Activated CD8-positive, alpha-beta memory T cell treated with anti-CD3 and anti-CD28 coated beads, Interleukin-2, amount 50 U/mL, for 1 hour (primary cell): ENCODE results near the gene NEK7.
"Not testable (repeated sequence)": the region's sequence is repeated elsewhere in the genome, so short reads cannot be mapped to it uniquely, and the experiment has no call there.

Experiments
- DNase-seq: peaks from one replicate; pipeline ENCODE4 v3.0.0-alpha.2; 2020; ENCODE audit errors: extremely low read depth

Gene NEK7

GRCh38 chr1:198290089-198290683 is 133.4 kb downstream of the NEK7 start:
- no peak for DNase-seq

GRCh38 chr1:198291036-198291435 is 134.2 kb downstream of the NEK7 start:
- no peak for DNase-seq

GRCh38 chr1:198291924-198292323 is 135.1 kb downstream of the NEK7 start:
- no peak for DNase-seq

GRCh38 chr1:198295225-198295624 is 138.4 kb downstream of the NEK7 start:
- DNase-seq, result no peak

- no peak for DNase-seq
These were observed 139.2 kb downstream of the NEK7 start for GRCh38 chr1:198295971-198296370.

- DNase-seq, result no peak
These were observed 140.5 kb downstream of the NEK7 start for GRCh38 chr1:198297281-198297680.

GRCh38 chr1:198298640-198299039 is 141.8 kb downstream of the NEK7 start:
- no peak for DNase-seq

GRCh38 chr1:198300451-198300850 is 143.7 kb downstream of the NEK7 start:
- no peak for DNase-seq

- no peak for DNase-seq
These were observed 147.6 kb downstream of the NEK7 start for GRCh38 chr1:198304431-198304830.

- DNase-seq, result not testable (repeated sequence)
These were observed 158.0 kb downstream of the NEK7 start for GRCh38 chr1:198314817-198315216.

- not testable (repeated sequence) for DNase-seq
These were observed 158.5 kb downstream of the NEK7 start for GRCh38 chr1:198315331-198315730.

GRCh38 chr1:198316546-198317100 is 159.8 kb downstream of the NEK7 start:
- DNase-seq, result no peak

- no peak for DNase-seq
These were observed 161.3 kb downstream of the NEK7 start for GRCh38 chr1:198318085-198318484.

GRCh38 chr1:198320759-198321158 is 164.0 kb downstream of the NEK7 start:
- no peak for DNase-seq

GRCh38 chr1:198326232-198326631 is 169.4 kb downstream of the NEK7 start:
- no peak for DNase-seq

- DNase-seq, result no peak
These were observed 170.1 kb downstream of the NEK7 start for GRCh38 chr1:198326915-198327314.

- DNase-seq, result no peak
These were observed 171.7 kb downstream of the NEK7 start for GRCh38 chr1:198328458-198329032.

- no peak for DNase-seq
These were observed 174.3 kb downstream of the NEK7 start for GRCh38 chr1:198330982-198331615.

- no peak for DNase-seq
These were observed 176.9 kb downstream of the NEK7 start for GRCh38 chr1:198333744-198334143.

GRCh38 chr1:198335663-198336062 is 178.9 kb downstream of the NEK7 start:
- DNase-seq, result no peak

- no peak for DNase-seq
These were observed 181.1 kb downstream of the NEK7 start for GRCh38 chr1:198337886-198338285.

GRCh38 chr1:198340139-198340538 is 183.3 kb downstream of the NEK7 start:
- DNase-seq, result no peak

GRCh38 chr1:198346178-198346577 is 189.4 kb downstream of the NEK7 start:
- no peak for DNase-seq
